Activated T-helper 17 cell treated with anti-CD3 and anti-CD28 coated beads, Interleukin-2, amount 50 U/mL, for 72 hours (primary cell): Measurements from ENCODE around the gene MEP1B. TPM values are rescaled to one million over a fixed set of nuclear protein-coding genes. Genes with fewer than 3 reads are reported as not detected.

ENCODE experiments used
- ATAC-seq: fragments of 150-1000 bp; cut with Tn5 transposase; replicated peaks from 2 replicates; pipeline ENCODE4 v1.10.0; 2021; ENCODE audit warnings: mild to moderate bottlenecking, moderate library complexity
- H3K27ac Mint-ChIP-seq: one replicate; pipeline ENCODE4 v1.8.0; 2022; ENCODE audit warnings: mixed read lengths
- H3K27me3 Mint-ChIP-seq: one replicate; pipeline ENCODE4 v1.8.0; 2022; ENCODE audit warnings: mixed read lengths
- H3K36me3 Mint-ChIP-seq: one replicate; pipeline ENCODE4 v1.8.0; 2022; ENCODE audit warnings: low read depth, mild to moderate bottlenecking, mixed read lengths
- H3K4me1 Mint-ChIP-seq: one replicate; pipeline ENCODE4 v1.8.0; 2022; ENCODE audit warnings: mixed read lengths
- H3K4me3 Mint-ChIP-seq: one replicate; pipeline ENCODE4 v1.8.0; 2022; ENCODE audit warnings: mild to moderate bottlenecking, mixed read lengths
- H3K9me3 Mint-ChIP-seq: one replicate; pipeline ENCODE4 v1.8.0; 2022; ENCODE audit warnings: mixed read lengths
- total RNA-seq, 2 donors: library from RNA; stranded (reverse); gene quantifications; one replicate each; pipeline ENCODE4 v1.2.3, GENCODE V29; 2022

Gene MEP1B
- total RNA-seq, 2 donors from 2014 or later = 0.11 to 0.13 TPM

DNA sequence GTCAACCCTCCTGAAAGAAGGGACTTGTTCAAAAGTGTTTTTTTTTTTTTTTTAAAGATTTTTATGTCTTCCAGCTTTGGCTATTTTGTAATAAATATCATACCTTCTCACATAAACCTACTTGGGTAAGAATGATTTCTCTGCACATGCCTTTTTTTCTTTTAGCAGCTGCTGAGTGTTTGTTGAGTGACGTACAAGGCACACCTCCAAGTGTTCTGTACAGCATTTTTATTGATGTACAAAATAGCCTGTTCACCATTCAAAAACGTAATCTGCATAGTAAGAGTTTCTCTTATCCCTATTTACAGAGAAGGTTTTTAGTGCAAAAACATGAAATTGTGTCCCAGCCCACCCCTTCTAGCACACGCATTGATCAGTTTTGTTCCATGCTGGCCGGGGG is 77.6 kb downstream of the MEP1B start:
- no peaks in the 10 kb centered on the region for H3K4me1 Mint-ChIP-seq
- H3K36me3 Mint-ChIP-seq = no peaks in the 10 kb centered on the region
- no peak overlapping the region for H3K27ac Mint-ChIP-seq
- no peak overlapping the region for H3K4me3 Mint-ChIP-seq
- no peak for ATAC-seq
- peaks cover 20% of the 10 kb centered on the region for H3K27me3 Mint-ChIP-seq
- H3K9me3 Mint-ChIP-seq = no peaks in the 10 kb centered on the region

Other genes starting within 250 kb of the MEP1B start
- gene TRAPPC8, start 246.9 kb upstream of the MEP1B start, total RNA-seq = 10 to 100 TPM; 30.6 to 36.5 TPM
- 10 to 100 TPM; 14.5 to 16.1 TPM for gene RNF125, start 171.2 kb upstream of the MEP1B start, total RNA-seq
- gene RNF138, start 98.2 kb upstream of the MEP1B start, total RNA-seq = 10 to 100 TPM; 43.3 to 51.2 TPM